ENCODE results near the gene USP24.
"Not testable (repeated sequence)": the region's sequence is repeated elsewhere in the genome, so short reads cannot be mapped to it uniquely, and the experiment has no call there.

USP24 gene

GRCh38 chr1:55194851-55195250 lies 20.3 kb downstream of the USP24 start:
- no peak for DNase-seq

GRCh38 chr1:55192093-55192492 lies 23.1 kb downstream of the USP24 start:
- no peak for DNase-seq

- not testable (repeated sequence) for DNase-seq
These were observed 23.8 kb downstream of the USP24 start for GRCh38 chr1:55191219-55191952.

GRCh38 chr1:55190109-55190508 lies 25.1 kb downstream of the USP24 start:
- no peak for DNase-seq

- DNase-seq, result no peak
These were observed 26.3 kb downstream of the USP24 start for GRCh38 chr1:55188909-55189308.

- DNase-seq, result no peak
These were observed 29.3 kb downstream of the USP24 start for GRCh38 chr1:55185832-55186231.

- no peak for DNase-seq
These were observed 30.3 kb downstream of the USP24 start for GRCh38 chr1:55184859-55185258.

GRCh38 chr1:55181666-55182065 lies 33.5 kb downstream of the USP24 start:
- DNase-seq, result no peak

GRCh38 chr1:55180075-55180670 lies 35.0 kb downstream of the USP24 start:
- DNase-seq, result no peak

GRCh38 chr1:55179177-55179835 lies 35.9 kb downstream of the USP24 start:
- DNase-seq, result no peak

GRCh38 chr1:55172687-55173086 lies 42.5 kb downstream of the USP24 start:
- no peak for DNase-seq

GRCh38 chr1:55172272-55172671 lies 42.9 kb downstream of the USP24 start:
- no peak for DNase-seq

GRCh38 chr1:55171694-55172093 lies 43.5 kb downstream of the USP24 start:
- no peak for DNase-seq

- no peak for DNase-seq
These were observed 44.7 kb downstream of the USP24 start for GRCh38 chr1:55170426-55170825.

- DNase-seq, result no peak
These were observed 46.0 kb downstream of the USP24 start for GRCh38 chr1:55169126-55169525.

GRCh38 chr1:55168353-55168752 lies 46.8 kb downstream of the USP24 start:
- no peak for DNase-seq

GRCh38 chr1:55167224-55167871 lies 47.8 kb downstream of the USP24 start:
- no peak for DNase-seq

- DNase-seq, result no peak
These were observed 50.3 kb downstream of the USP24 start for GRCh38 chr1:55164906-55165305.

GRCh38 chr1:55159571-55159970 lies 55.6 kb downstream of the USP24 start:
- DNase-seq, result no peak

GRCh38 chr1:55156608-55157007 lies 58.6 kb downstream of the USP24 start:
- no peak for DNase-seq

- DNase-seq, result no peak
These were observed 59.1 kb downstream of the USP24 start for GRCh38 chr1:55156093-55156492.

GRCh38 chr1:55155522-55155921 lies 59.6 kb downstream of the USP24 start:
- DNase-seq, result peak; percentile 54

- no peak for DNase-seq
These were observed 60.5 kb downstream of the USP24 start for GRCh38 chr1:55154616-55155015.

GRCh38 chr1:55153031-55153430 lies 62.1 kb downstream of the USP24 start:
- no peak for DNase-seq
